DMS 273 treated with DMSO at 0.1 percent for 48 hours (cell line): ENCODE data around the gene TMEM163.
"Not testable (repeated sequence)": the region's sequence is repeated elsewhere in the genome, so short reads cannot be mapped to it uniquely, and the experiment has no call there.

ENCODE experiments used
- DNase-seq: peaks from one replicate; lab custom pipeline; 2025; lab: John Stamatoyannopoulos, UW

The TMEM163 gene

GRCh38 chr2:134663451-134664450 lies 55.0 kb downstream of the TMEM163 start:
- no peak for DNase-seq

GRCh38 chr2:134662751-134663150 lies 56.0 kb downstream of the TMEM163 start:
- DNase-seq = no peak

GRCh38 chr2:134660626-134661402 lies 58.0 kb downstream of the TMEM163 start:
- no peak for DNase-seq

DNA sequence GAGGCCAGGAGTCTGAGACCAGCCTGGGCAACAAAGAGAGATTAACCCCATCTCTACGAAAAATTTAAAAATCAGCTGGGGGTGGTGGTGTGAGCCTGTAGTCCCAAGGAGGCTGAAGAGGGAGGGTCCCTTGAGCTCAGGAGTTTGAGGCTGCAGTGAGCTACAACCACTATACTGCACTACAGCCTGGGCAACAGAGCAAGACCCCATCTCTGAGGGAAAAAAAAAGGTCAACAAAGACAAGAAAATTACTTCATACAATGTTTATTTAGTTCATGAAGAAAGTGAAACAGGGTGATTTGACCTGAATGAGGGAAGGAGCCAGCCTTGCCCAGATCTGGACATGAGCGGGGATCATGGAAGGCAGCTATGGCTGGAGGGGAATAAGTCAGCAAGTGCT lies 59.1 kb downstream of the TMEM163 start:
- no peak for DNase-seq

DNA sequence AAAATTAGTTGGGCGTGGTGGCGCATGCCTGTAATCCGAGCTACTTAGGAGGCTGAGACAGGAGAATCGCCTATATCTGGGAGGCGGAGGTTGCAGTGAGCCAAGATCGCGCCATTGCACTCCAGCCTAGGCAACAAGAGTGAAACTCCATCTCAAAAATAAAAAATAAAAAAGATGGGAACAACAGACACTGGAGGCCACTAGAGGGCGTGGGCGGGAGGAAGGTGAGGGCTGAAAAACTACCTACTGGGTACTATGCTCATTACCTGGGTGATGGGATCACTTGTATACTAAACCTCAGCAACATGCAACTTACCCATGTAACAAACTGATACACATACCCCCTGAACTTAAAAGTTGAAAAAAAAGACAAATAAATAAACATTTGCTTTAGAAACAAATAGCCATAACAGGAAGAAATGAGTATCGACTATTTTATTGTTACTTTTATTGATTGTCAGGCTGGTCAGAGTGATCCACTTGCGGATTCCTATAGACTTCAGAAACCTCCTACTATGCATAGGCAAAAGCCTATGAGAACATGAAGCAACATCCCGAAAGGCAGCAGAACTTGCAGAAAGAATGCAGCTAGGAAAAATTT lies 61.0 kb downstream of the TMEM163 start:
- no peak for DNase-seq

GRCh38 chr2:134656391-134656790 lies 62.4 kb downstream of the TMEM163 start:
- not testable (repeated sequence) for DNase-seq

- no peak for DNase-seq
These were observed 70.2 kb downstream of the TMEM163 start for GRCh38 chr2:134648586-134648985.

GRCh38 chr2:134647607-134648256 lies 71.1 kb downstream of the TMEM163 start:
- DNase-seq = no peak

GRCh38 chr2:134642938-134643337 lies 75.9 kb downstream of the TMEM163 start:
- no peak for DNase-seq

- DNase-seq = no peak
These were observed 78.3 kb downstream of the TMEM163 start for GRCh38 chr2:134640494-134640893.

DNA sequence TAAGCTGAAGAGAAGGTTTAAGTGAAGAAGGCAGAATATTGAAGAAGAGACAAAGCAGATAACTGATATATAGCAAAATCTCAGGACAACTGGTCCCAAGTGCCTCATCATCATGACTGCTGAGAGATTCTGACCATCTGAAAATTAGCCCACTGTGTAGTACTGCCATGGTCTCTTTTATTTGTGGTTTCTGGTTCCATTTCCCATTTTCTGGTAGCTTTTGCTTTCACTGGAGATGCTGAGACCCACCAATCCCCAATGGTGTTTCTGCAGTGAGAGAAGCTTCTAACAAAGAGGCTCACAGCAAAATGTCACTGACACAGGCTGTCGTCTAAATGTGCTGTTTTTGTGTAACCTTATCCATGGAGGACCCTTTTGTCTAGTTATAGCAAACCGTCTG lies 79.5 kb downstream of the TMEM163 start:
- no peak for DNase-seq

- DNase-seq = no peak
These were observed 82.1 kb downstream of the TMEM163 start for GRCh38 chr2:134636714-134637113.

GRCh38 chr2:134634054-134634753 lies 84.6 kb downstream of the TMEM163 start:
- DNase-seq = no peak

GRCh38 chr2:134630504-134631159 lies 88.2 kb downstream of the TMEM163 start:
- no peak for DNase-seq

DNA sequence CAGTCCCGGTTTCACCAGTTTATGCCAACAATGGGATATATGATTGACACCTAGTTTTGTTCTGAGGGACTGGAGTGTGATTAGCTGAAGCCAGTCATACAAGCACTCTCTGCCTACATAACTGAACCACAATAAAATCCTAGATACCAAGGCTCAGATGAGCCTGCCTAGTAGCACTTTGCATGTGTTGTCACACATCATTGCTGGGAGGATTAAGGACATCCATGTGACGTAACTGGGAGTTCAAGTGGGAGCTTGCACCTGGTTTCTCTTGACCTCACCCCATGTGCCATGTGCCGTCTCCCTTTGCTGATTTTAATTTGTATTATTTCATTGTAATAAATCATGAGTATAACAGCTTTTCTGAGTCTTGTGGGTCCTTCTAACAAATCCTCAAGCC lies 90.3 kb downstream of the TMEM163 start:
- DNase-seq = no peak

- no peak for DNase-seq
These were observed 92.0 kb downstream of the TMEM163 start for GRCh38 chr2:134626781-134627180.

DNA sequence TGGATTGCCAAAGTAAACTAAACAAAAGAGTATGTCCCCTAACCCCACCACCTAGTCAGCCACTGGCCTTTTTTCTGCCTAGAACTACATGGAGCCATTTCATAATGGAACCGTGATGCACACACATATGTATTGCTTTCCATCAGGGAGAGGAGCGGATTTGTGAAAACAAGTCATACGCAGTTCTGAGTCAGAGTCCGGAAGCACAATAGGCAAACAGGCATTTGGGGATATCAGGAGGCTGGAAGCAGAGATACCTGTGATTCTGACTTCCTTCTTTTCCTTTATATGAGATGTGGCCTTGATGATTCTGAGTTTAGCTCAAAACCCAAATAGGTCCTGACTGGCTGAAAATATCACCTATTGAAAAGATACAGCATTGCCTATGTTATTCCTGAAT lies 93.5 kb downstream of the TMEM163 start:
- DNase-seq = no peak

- no peak for DNase-seq
These were observed 95.0 kb downstream of the TMEM163 start for GRCh38 chr2:134623796-134624195.

DNA sequence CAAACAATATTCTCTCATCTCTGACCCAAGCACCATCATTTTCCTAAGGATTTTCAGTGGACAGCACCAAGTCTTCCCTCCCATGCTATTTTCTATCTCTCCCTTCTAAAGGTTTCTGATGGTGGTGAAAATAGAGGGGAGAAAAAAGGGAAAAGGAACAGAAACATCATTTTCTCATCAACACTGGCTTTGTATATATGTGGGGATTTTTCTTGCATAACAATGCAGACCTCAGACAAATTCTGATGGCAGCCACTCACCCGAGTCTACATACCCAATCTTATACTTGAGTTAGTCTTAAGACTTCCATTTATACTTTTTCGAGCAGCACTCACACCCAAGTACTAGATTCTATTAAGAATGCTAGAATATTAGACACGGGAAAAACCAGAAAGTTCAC lies 95.8 kb downstream of the TMEM163 start:
- DNase-seq = no peak

DNA sequence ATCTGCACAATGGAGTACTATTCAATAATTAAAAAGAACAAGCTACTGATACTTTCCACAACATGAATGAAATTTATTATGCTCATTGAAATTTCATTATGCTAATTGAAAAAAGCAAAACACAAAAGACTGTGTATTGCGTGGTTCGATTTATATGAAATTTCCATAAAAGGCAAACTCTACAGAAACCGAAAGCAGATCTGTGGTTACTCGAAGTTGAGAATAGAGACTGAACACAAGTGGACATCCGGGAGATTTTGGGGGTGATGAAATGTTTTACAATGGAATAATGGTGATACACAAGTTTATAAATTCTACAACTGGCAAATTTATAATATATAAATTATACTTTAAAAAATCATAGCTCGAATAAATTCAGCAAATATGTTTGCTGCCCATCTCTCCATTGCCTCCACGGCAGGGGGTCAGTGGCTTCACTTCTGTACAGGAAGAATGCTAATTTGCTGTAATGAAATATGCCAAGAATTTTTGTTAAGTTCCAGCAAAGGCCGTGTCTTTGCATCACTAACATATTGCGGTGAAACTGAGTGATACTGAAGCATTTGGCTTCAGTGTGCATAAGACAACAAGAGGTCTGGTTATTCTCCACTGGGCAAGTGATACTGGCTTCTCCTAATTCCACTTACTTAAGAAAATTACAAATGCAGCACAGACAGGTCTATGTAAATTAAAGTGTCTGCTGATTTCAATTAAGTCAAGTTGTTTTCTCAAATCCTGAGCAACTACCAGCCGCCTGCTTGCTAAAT lies 96.7 kb downstream of the TMEM163 start:
- DNase-seq = no peak
